ENCODE results near the gene PLS3. TPM values are rescaled to one million over a fixed set of nuclear protein-coding genes. Genes with fewer than 3 reads are reported as not detected.
"Not testable (repeated sequence)": the region's sequence is repeated elsewhere in the genome, so short reads cannot be mapped to it uniquely, and the experiment has no call there.

PLS3 gene
- total RNA-seq, 2 donors from 2014 or later, result 0.61 to 0.74 TPM

- H3K27ac Mint-ChIP-seq, result no peak overlapping the region
- peaks cover 0 to 24% of the 10 kb centered on the region in 2 donors for H3K27me3 Mint-ChIP-seq
- H3K4me1 Mint-ChIP-seq (ENCODE audit: low read depth in 2 of 2), result no peaks in the 10 kb centered on the region
- H3K9me3 Mint-ChIP-seq, result no peaks in the 10 kb centered on the region
- no peak for ATAC-seq
- no peak overlapping the region for H3K4me3 Mint-ChIP-seq
- DNase-seq (ENCODE audit: low spot score), result no peak
- no peaks in the 10 kb centered on the region for H3K36me3 Mint-ChIP-seq
Measured at GRCh38 chrX:115602729-115603389, 41.9 kb downstream of the PLS3 start.

- Mint-ChIP-seq H3K4me1 (ENCODE audit: low read depth in 2 of 2) (no peaks in the 10 kb centered on the region), H3K4me3 (no peak overlapping the region), H3K27ac (no peak overlapping the region), H3K36me3 (no peaks in the 10 kb centered on the region), H3K27me3 (peaks cover 0 to 24% of the 10 kb centered on the region in 2 donors), H3K9me3 (no peaks in the 10 kb centered on the region)
- no peak for ATAC-seq
- DNase-seq (ENCODE audit: low spot score), result no peak
Measured at GRCh38 chrX:115603534-115604074, 42.6 kb downstream of the PLS3 start.

DNA sequence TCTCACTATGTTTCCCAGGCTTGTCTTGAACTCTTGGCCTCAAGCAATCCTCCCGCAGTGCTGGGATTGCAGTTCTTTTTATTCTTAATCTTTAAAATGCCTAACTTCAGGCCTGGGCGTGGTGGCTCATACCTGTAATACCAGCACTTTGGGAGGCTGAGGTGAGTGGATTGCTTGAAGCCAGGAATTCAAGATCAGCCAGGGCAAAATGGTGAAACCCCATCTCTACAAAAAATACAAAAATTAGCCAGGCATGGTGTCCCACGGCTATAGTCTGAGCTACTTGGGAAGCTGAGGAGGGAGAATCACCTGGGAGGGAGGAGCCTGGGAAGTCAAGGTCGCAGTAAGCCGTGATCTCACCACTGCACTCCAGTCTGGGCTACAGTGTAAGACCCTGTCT is 45.9 kb downstream of the PLS3 start:
- no peak for ATAC-seq
- H3K9me3 Mint-ChIP-seq, result no peaks in the 10 kb centered on the region
- no peak overlapping the region for H3K4me3 Mint-ChIP-seq
- no peaks in the 10 kb centered on the region for H3K4me1 Mint-ChIP-seq (ENCODE audit: low read depth in 2 of 2)
- peaks cover 0 to 18% of the 10 kb centered on the region in 2 donors for H3K27me3 Mint-ChIP-seq
- no peaks in the 10 kb centered on the region for H3K36me3 Mint-ChIP-seq
- no peak overlapping the region for H3K27ac Mint-ChIP-seq
- DNase-seq (ENCODE audit: low spot score), result no peak

DNA sequence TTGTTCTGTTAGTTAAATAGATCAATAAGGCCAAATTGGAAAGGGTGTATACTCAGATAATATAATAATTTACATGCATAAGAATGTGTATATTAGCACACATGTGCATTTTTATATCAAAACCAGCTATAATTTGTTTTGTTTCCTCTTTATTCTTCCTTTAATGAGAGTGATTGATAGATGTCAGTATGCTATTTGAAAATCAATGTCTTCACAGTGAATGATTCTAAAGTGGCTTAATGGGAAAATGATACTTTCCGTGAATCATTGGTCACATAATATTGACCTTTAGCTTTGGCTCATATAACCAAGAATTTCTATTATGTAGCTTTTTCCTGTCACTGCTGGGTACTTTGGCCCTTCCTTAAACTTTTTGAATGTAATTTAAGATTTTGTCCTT is 48.6 kb downstream of the PLS3 start:
- no peaks in the 10 kb centered on the region for H3K9me3 Mint-ChIP-seq
- H3K36me3 Mint-ChIP-seq, result no peaks in the 10 kb centered on the region

GRCh38 chrX:115616943-115617563 is 56.1 kb downstream of the PLS3 start:
- H3K4me3 Mint-ChIP-seq, result no peak overlapping the region
- H3K27ac Mint-ChIP-seq, result no peak overlapping the region
- DNase-seq (ENCODE audit: low spot score), result no peak

More for the DNA sequence above, 48.6 kb downstream of the PLS3 start:
- Mint-ChIP-seq H3K4me3 (no peak overlapping the region), H3K27ac (no peak overlapping the region), H3K27me3 (peaks cover 0 to 3% of the 10 kb centered on the region in 2 donors), H3K4me1 (ENCODE audit: low read depth in 2 of 2) (no peaks in the 10 kb centered on the region)
- ATAC-seq (no peak), DNase-seq (ENCODE audit: low spot score) (no peak)

DNA sequence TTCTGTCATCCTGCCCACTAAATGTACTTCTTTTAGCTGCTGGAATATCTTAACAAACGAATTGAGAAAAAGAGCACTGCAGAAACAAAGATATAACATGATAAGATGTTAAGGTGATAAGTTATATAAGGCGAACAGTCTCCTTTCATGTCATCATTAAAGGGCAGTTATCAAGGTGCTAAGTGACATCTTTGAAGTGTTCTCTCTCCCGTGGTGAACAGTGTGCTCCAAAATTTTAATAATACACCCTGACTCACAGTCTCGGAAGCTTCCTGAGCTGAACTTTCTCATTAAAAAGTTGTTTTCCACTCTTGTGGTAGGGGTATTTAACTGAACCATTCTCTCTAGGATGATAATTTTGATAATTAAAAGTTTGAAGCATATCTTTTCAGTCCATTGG is 61.6 kb downstream of the PLS3 start:
- Mint-ChIP-seq H3K9me3 (no peaks in the 10 kb centered on the region), H3K27me3 (peaks cover 0 to 6% of the 10 kb centered on the region in 2 donors), H3K4me1 (ENCODE audit: low read depth in 2 of 2) (no peaks in the 10 kb centered on the region), H3K4me3 (no peak overlapping the region), H3K36me3 (no peaks in the 10 kb centered on the region), H3K27ac (no peak overlapping the region)
- DNase-seq (ENCODE audit: low spot score) (no peak), ATAC-seq (no peak)

More at GRCh38 chrX:115616943-115617563, 56.1 kb downstream of the PLS3 start:
- no peaks in the 10 kb centered on the region for H3K4me1 Mint-ChIP-seq (ENCODE audit: low read depth in 2 of 2)
- no peaks in the 10 kb centered on the region for H3K9me3 Mint-ChIP-seq
- H3K27me3 Mint-ChIP-seq, result peaks cover 0 to 9% of the 10 kb centered on the region in 2 donors
- H3K36me3 Mint-ChIP-seq, result no peaks in the 10 kb centered on the region
- no peak for ATAC-seq

- Mint-ChIP-seq H3K27ac (no peak overlapping the region), H3K36me3 (no peaks in the 10 kb centered on the region), H3K27me3 (peaks cover 0 to 3% of the 10 kb centered on the region in 2 donors), H3K9me3 (no peaks in the 10 kb centered on the region), H3K4me3 (no peak overlapping the region), H3K4me1 (ENCODE audit: low read depth in 2 of 2) (no peaks in the 10 kb centered on the region)
- DNase-seq (ENCODE audit: low spot score) (no peak), ATAC-seq (no peak)
Measured at GRCh38 chrX:115624916-115625315, 63.9 kb downstream of the PLS3 start.

DNA sequence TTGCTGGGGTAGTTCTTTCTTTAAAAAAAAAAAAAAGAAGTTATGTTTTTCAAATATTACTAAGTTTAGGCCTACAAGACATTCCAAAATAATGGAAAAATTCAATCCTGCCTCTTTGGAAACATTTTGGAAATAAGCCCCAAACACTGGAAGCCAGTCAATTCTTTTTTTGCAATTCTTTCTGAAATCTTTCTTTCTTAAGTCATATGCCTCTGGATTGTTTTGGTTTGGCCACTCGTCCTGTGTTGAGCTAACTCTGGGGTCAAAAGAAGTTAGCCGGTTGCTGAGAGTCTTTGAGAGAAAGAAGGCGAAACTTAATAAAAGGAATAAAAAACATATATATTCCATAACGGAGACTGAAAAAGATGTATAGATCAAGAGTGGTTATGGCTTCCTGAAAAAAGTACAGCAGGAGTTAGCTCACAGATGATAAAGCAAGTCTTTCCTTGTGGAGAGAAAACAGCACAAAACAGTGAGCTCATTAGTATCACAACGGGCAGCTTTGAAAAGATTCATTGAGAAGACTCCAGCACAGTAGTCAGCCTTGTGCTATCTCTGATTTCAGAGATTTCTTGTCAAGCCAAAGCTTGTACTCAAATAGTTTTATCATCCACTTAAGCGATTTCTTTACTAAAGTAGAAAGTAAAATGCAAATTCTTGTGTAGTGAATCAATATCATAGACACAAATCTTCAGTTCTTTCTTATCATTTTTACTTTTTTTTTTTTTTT is 64.8 kb downstream of the PLS3 start:
- no peaks in the 10 kb centered on the region for H3K9me3 Mint-ChIP-seq
- H3K27me3 Mint-ChIP-seq, result peaks cover 0 to 7% of the 10 kb centered on the region in 2 donors
- DNase-seq (ENCODE audit: low spot score) (no peak), ATAC-seq (no peak)
- H3K27ac Mint-ChIP-seq, result no peak overlapping the region
- H3K4me3 Mint-ChIP-seq, result no peak overlapping the region
- H3K4me1 Mint-ChIP-seq (ENCODE audit: low read depth in 2 of 2), result no peaks in the 10 kb centered on the region
- no peaks in the 10 kb centered on the region for H3K36me3 Mint-ChIP-seq

DNA sequence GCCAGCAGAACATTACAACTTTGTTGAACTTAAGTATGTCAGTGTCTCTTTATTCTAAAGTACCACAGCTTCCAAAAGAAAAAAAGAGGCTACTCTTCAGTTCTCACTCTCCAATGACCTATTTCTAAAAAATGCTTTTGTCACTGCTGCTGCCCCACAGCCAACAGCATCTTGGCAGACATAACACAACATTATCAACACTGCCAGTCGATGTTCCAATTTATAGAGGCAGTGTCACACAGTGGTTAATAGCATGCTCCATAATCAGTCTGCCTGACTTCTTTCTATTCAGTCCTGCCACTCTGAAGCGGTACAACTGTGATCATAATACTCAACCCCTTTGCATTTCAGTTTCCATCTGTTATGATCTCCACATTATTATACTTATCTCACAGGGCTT is 69.2 kb downstream of the PLS3 start:
- no peak overlapping the region for H3K4me3 Mint-ChIP-seq
- H3K27ac Mint-ChIP-seq, result no peak overlapping the region
- no peak for ATAC-seq
- H3K36me3 Mint-ChIP-seq, result no peaks in the 10 kb centered on the region
- H3K9me3 Mint-ChIP-seq, result no peaks in the 10 kb centered on the region
- no peak for DNase-seq (ENCODE audit: low spot score)
- H3K27me3 Mint-ChIP-seq, result peaks cover 0 to 4% of the 10 kb centered on the region in 2 donors
- no peaks in the 10 kb centered on the region for H3K4me1 Mint-ChIP-seq (ENCODE audit: low read depth in 2 of 2)

DNA sequence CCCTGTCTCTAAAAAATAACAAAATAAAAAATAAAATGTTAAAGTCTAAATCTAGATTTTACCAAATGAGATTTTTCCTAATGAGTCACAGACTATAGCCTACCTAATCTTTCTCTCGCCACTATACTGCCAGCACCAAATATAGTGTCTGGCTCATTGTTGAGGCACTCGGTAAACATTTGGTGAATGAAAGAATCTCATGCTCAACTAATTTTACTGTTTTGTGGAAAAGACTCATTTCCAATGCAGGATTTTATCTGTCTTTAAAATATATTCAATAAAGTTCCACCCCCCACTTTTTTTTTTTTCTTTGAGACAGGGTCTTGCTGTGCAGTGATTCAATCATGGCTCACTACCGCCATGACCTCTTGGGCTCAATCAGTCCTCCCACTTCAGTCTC is 71.5 kb downstream of the PLS3 start:
- no peaks in the 10 kb centered on the region for H3K4me1 Mint-ChIP-seq (ENCODE audit: low read depth in 2 of 2)
- no peaks in the 10 kb centered on the region for H3K9me3 Mint-ChIP-seq
- ATAC-seq (no peak), DNase-seq (ENCODE audit: low spot score) (no peak)
- no peak overlapping the region for H3K27ac Mint-ChIP-seq
- no peaks in the 10 kb centered on the region for H3K36me3 Mint-ChIP-seq
- peaks cover 0 to 4% of the 10 kb centered on the region in 2 donors for H3K27me3 Mint-ChIP-seq
- H3K4me3 Mint-ChIP-seq, result no peak overlapping the region

GRCh38 chrX:115633397-115633796 is 72.4 kb downstream of the PLS3 start:
- H3K4me3 Mint-ChIP-seq; H3K27me3 Mint-ChIP-seq; H3K4me1 Mint-ChIP-seq (ENCODE audit: low read depth in 2 of 2); DNase-seq (ENCODE audit: low spot score); H3K9me3 Mint-ChIP-seq; ATAC-seq; H3K27ac Mint-ChIP-seq; H3K36me3 Mint-ChIP-seq: not testable (repeated sequence)

GRCh38 chrX:115639334-115639880 is 78.4 kb downstream of the PLS3 start:
- no peak for DNase-seq (ENCODE audit: low spot score)
- Mint-ChIP-seq H3K36me3 (no peaks in the 10 kb centered on the region), H3K4me3 (no peak overlapping the region), H3K9me3 (no peaks in the 10 kb centered on the region), H3K27ac (no peak overlapping the region), H3K4me1 (ENCODE audit: low read depth in 2 of 2) (no peaks in the 10 kb centered on the region), H3K27me3 (peaks cover 0 to 14% of the 10 kb centered on the region in 2 donors)
- ATAC-seq, result no peak

- Mint-ChIP-seq H3K9me3 (no peaks in the 10 kb centered on the region), H3K27ac (no peak overlapping the region)
Measured at GRCh38 chrX:115642311-115642710, 81.3 kb downstream of the PLS3 start.

More at GRCh38 chrX:115642311-115642710, 81.3 kb downstream of the PLS3 start:
- Mint-ChIP-seq H3K4me1 (ENCODE audit: low read depth in 2 of 2) (no peaks in the 10 kb centered on the region), H3K36me3 (no peaks in the 10 kb centered on the region), H3K27me3 (peaks cover 0 to 14% of the 10 kb centered on the region in 2 donors), H3K4me3 (no peak overlapping the region)
- ATAC-seq (no peak), DNase-seq (ENCODE audit: low spot score) (no peak)
